GM18499 (cell line): Measurements from ENCODE around the gene NBDY.
"Not testable (repeated sequence)": the region's sequence is repeated elsewhere in the genome, so short reads cannot be mapped to it uniquely, and the experiment has no call there.

Source experiments
- ATAC-seq: cut with Tn5 transposase; IDR thresholded peaks from one replicate; pipeline ENCODE4 v1.9.1; 2021; ENCODE audit warnings: moderate number of reproducible peaks; ENCODE audit not compliant: insufficient read depth, unreplicated experiment

NBDY gene

GRCh38 chrX:56729152-56729850 is at the start of gene NBDY:
Gene NBDY (plus strand): TSS chrX:56729243. CDS start chrX:56729354, 111 bp downstream.
- no peak for ATAC-seq

GRCh38 chrX:56704530-56704929 is 24.5 kb upstream of the NBDY start:
- not testable (repeated sequence) for ATAC-seq

GRCh38 chrX:56726605-56727004 is 2.4 kb upstream of the NBDY start:
- ATAC-seq, result no peak

DNA sequence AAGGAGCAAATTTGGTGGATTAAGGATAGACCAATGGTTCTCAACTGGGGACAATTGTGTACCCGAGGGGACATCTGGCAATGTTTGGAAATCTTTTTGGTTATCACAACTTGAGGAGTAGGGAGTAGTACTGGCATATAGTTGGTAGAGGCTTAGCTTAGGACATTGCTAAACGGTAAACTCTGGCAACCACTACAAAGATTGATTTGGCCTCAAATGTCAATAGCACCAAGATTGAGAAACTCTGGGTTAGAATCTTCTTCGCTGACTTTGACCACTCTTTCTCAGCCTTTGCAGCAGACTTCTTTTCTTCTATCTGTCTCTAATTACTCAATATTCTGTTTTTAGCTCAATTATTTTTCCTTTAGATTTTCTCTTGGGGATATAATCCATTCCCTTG is 1.5 kb upstream of the NBDY start:
- ATAC-seq, result no peak

DNA sequence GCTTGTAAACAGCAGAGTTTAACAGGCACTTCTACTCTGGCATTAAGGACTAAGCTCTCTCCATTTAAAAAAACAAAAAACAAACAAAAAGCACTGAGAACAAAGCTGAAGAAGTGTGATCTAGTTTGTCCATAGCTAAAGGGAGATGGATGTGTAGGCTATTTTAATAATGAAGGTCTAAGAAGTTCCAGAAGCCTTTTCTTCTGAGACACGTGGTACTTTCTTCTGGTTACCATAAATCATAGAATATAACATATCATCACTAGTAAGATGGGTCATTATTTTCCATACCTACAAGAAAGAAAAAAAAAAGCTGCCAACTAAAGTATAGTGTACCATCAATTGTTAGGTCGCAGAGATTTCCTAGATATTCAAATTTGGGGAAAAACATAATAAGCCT is 722 bp upstream of the NBDY start:
- ATAC-seq, result no peak

DNA sequence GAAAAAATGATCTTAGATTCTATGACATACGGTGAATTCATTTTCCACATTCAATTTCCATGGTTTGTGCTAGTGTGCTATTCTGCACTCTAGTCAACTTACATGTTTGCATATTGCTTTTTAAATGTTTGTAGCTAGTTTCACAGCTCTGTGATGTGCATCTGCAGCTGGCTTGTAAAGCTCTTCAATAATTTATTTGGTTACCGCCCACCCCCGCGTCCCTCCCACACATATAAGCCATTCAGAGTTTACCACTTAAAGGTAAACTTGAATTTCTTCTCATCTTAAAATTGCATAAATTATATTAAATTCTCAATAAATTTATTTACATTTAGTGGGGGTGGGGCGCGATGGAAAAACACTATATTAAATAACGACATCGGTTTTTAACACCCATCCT is 291 bp upstream of the NBDY start:
- ATAC-seq, result no peak

GRCh38 chrX:56733459-56734046 is 4.5 kb downstream of the NBDY start:
- no peak for ATAC-seq

- ATAC-seq, result no peak
Measured at GRCh38 chrX:56736219-56736618, 7.2 kb downstream of the NBDY start.

GRCh38 chrX:56738670-56739069 is 9.6 kb downstream of the NBDY start:
- ATAC-seq, result no peak

DNA sequence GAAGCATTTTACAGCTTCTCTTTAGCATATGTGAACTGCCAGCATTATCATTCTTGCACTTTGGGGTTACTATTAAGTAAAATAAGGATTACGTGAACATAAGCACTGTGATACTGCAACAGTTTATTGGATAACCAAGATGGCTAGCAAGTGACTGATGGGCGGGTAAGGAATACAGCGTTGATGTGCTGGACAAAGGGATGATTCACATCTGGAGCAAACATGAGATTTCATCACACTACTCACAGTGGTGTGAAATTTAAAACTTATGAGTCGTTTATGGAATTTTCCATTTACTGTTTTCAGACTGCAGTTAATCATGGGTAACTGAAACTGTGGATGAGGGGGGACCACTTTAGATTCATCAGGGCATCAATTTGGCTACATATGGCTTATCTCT is 16.0 kb downstream of the NBDY start:
- no peak for ATAC-seq

DNA sequence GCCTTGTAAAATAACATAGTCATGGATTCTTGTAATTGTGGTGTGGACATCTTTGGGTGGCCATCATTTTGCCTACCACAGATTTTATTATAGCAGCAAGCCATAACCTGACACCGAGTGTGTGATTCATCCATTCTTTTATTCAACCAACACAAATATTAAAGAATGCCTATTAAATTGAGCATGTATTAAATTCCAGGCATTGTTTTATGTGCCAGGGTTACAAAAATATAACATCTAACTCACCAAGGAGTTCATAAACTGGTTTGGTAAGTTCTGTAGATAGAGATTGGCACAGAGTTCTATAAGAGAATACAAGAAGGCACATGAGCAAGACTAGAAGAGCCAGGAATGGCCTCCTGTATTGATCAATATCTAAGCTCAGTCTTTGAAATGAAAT is 18.0 kb downstream of the NBDY start:
- no peak for ATAC-seq

DNA sequence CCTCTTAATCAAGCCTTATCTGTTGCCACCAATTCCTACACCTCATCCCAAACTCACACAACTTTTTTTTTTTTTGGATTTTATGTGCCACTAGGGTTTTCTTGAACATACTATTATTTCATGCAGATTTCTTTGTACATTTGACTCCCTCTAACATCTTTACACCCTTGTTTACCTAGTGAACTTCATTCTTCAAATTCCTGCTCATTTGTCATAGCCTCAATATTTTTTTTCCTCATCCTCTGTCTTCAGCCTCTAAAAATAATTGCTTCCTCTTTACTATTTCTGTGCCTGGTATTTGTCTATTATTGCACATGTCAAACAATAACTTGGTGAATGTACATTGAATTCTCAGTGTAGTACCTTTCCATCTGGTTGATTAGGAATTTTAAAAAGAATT is 22.0 kb downstream of the NBDY start:
- no peak for ATAC-seq

GRCh38 chrX:56757327-56757726 is 28.3 kb downstream of the NBDY start:
- ATAC-seq, result no peak

GRCh38 chrX:56758456-56758855 is 29.4 kb downstream of the NBDY start:
- ATAC-seq, result no peak

DNA sequence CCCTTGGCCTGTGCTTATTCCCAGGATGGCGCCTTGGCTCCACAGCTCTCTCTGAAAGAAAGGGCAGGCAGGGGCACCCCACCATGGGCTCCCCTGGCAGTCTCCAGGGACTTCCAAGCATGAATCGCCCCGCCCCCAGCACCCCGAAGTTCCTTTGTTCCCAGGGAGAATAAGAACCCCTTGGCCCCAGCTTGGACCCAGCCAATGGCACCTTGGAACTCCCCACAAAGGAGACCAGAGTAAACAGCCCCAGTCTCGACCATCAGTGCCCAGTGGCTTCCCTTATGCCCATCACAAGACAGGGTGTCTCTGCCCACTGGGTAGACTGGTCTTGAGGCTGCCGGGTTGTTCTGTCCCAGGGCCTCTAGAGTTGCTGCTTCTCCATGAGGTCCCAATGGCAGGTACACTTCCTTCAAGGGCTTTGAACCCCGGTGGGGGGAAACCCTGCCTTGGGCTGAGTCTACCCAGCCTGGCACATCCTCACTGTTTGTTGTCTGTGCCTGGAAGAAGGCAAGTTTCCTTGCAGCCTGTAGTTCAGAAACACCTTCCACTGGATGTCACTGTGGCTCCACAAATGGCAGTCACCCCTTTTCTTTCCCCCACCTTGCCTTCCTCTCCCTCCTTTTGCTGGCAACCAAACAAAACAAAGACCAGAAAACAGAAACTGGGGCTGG is 30.8 kb downstream of the NBDY start:
- ATAC-seq, result no peak

DNA sequence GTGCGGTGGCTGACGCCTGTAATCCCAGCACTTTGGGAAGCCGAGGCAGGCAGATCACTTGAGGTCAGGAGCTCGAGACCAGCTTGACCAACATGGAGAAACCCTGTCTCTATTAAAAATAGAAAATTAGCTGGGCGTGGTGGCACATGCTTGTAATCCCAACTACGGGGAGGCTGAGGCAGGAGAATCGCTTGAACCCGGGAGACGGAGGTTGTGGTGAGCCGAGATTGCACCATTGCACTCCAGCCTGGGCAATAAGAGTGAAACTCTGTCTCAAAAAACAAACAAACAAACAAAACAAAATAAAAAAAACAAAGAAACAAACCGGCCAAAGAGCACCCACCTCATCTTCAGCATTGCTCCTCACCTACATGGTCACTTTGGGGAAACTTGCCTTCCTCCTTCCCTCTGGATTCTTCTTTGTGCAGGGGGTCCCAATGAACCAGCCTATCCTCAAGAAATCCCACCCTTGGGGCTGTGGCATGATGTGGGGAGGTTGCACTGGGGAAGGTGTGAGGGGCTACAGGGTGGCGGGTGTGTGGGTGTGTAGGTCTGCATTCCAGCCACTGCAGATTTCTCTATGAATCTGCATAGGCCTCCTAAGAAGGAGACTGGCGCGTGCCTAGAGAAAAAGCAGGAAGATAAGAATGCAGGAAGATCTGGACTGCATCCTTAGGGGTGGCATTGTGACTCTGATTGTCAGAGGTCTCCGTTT is 31.5 kb downstream of the NBDY start:
- ATAC-seq, result not testable (repeated sequence)

- no peak for ATAC-seq
Measured at GRCh38 chrX:56761167-56761566, 32.1 kb downstream of the NBDY start.

DNA sequence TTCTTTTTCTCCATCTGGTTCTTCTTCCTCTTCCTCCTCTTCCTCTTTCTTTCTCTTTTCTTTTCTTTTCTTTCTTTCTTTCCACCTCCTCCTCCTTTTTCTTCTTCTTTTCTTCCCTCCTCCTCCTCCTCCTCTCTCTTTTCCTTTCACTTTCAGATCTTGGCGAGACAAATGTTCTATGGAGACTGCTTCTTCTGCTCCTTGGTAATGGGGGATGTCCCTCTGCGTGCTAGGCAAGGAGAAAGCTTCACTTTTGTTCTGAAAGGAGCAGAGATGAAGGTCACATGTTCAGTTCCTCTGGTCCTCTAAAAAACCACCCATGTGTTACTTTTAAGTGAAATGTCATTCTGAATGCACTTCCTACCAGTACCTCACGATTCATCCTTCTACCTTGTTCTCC is 33.2 kb downstream of the NBDY start:
- no peak for ATAC-seq

DNA sequence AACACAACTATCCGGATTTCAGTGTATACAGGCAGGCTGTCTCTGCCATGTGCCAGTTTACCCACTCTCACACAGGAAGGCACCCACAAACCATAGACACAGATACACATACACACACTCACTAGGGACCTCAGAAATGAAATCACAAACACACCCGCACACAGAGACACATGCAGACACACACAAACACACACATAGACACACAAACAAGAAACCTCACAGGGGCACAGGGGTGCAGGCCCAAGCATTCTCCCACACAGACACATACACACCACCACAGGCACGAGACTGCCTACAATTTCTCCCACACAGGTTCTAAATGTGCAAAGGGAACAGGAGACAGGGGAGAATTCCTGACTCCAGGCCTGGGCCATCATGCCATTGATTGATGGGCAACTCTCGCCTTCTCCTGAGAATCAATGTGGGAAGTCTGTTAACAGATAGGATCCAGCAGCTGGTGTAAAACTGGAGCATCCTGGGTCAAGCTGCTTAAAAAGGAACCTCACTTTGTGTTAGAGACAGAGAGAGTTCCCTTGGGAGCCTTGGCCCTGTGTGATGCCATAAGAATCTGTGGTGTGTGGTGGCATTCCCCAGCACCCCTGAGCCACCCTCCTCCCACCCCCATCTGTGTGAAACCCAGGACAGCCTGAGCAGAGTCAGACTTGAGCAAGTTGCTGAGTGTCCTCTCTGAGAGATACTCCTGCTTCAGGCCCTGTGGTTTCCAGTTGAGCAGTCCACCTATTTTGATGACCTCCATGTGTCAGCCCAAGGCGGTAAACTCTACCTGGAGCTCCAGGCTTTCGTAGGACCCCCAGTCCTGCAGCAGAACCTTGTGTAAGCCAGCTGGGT is 33.9 kb downstream of the NBDY start:
- ATAC-seq, result no peak

- ATAC-seq, result no peak
Measured at GRCh38 chrX:56763556-56764152, 34.6 kb downstream of the NBDY start.
